HEK293 (cell line): Measurements from ENCODE around the gene KRTAP22-1.

ENCODE experiments used
- CTCF ChIA-PET: fragments of 350-600 bp; formaldehyde crosslinking; extraction: SDS; loops from one replicate; lab custom pipeline; 2021; ENCODE audit warnings: antibody characterized with exemption; lab: Yijun Ruan, JAX
- POLR2A ChIA-PET: fragments of 300-600 bp; formaldehyde crosslinking; extraction: SDS; loops from one replicate; lab custom pipeline; 2020; ENCODE audit warnings: antibody characterized with exemption, inconsistent platforms; lab: Yijun Ruan, JAX
- H3K27ac ChIP-seq: fragments of 200-500 bp; sonication (Bioruptor generic); 2 replicates; pipeline ENCODE4 v1.5.1; 2014; ENCODE audit warnings: low read depth, low read length, control low read depth, inconsistent platforms; ENCODE audit errors: extremely low read depth
- H3K36me3 ChIP-seq, 2 experiments: fragments of 200-500 bp in 1 of 2; sonication (Bioruptor generic) in 1 of 2; 1 replicate in 1 of 2; 2 replicates in 1 of 2; pipeline ENCODE4 v1.5.1; 2014 to 2017; ENCODE audit warnings: inconsistent platforms in 2 of 2, low read length in 2 of 2; ENCODE audit not compliant: control insufficient read depth in 2 of 2, insufficient read depth in 1 of 2
- H3K4me1 ChIP-seq: fragments of 200-500 bp; sonication (Bioruptor generic); 2 replicates; pipeline ENCODE4 v1.5.1; 2014; ENCODE audit warnings: mild to moderate bottlenecking, low read length, inconsistent platforms; ENCODE audit not compliant: control insufficient read depth, insufficient read depth
- H3K4me3 ChIP-seq: 2 replicates; pipeline ENCODE4 v1.5.1; 2011; ENCODE audit warnings: low read depth, mild to moderate bottlenecking, control low read depth, low read length, moderate library complexity
- H3K9me3 ChIP-seq: fragments of 200-500 bp; sonication (Bioruptor generic); 2 replicates; pipeline ENCODE4 v1.5.1; 2014; ENCODE audit warnings: low read depth, low read length, inconsistent platforms; ENCODE audit not compliant: control insufficient read depth, insufficient read depth
- KLF1 ChIP-seq: fragments of 450-650 bp; formaldehyde crosslinking; IDR thresholded peaks from 2 replicates; pipeline ENCODE4 v1.5.1; 2016; ENCODE audit warnings: missing biosample characterization, missing genetic modification characterization
- MZF1 ChIP-seq: fragments of 450-650 bp; formaldehyde crosslinking; IDR thresholded peaks from 2 replicates; pipeline ENCODE4 v1.5.1; 2017; ENCODE audit warnings: missing biosample characterization, missing genetic modification characterization, borderline replicate concordance
- ZBTB7A ChIP-seq: fragments of 450-650 bp; formaldehyde crosslinking; IDR thresholded peaks from 2 replicates; pipeline ENCODE4 v1.5.1; 2016; ENCODE audit warnings: low read depth, missing biosample characterization, missing genetic modification characterization
- ZNF266 ChIP-seq: fragments of 450-650 bp; formaldehyde crosslinking; IDR thresholded peaks from 2 replicates; pipeline ENCODE4 v1.5.1; 2016; ENCODE audit warnings: missing biosample characterization, missing genetic modification characterization, low read depth
- ZNF394 ChIP-seq: fragments of 450-650 bp; formaldehyde crosslinking; IDR thresholded peaks from 2 replicates; pipeline ENCODE4 v1.5.1; 2016; ENCODE audit warnings: missing biosample characterization, missing genetic modification characterization, mild to moderate bottlenecking, moderate library complexity, borderline replicate concordance
- ZNF555 ChIP-seq: fragments of 450-650 bp; formaldehyde crosslinking; conservative IDR thresholded peaks from 2 replicates; pipeline ENCODE4 v1.5.1; 2017; ENCODE audit warnings: missing biosample characterization, mild to moderate bottlenecking, missing genetic modification characterization, inconsistent platforms
- ZNF701 ChIP-seq: fragments of 450-650 bp; formaldehyde crosslinking; IDR thresholded peaks from 2 replicates; pipeline ENCODE4 v1.5.1; 2016; ENCODE audit warnings: missing biosample characterization, missing genetic modification characterization
- TF ChIP-seq, protein P1 (sequence below): fragments of 450-650 bp; formaldehyde crosslinking; conservative IDR thresholded peaks from 2 replicates; pipeline ENCODE4 v1.5.1; 2016; ENCODE audit warnings: low read depth, missing biosample characterization, missing genetic modification characterization
- TF ChIP-seq, protein P2 (sequence below): fragments of 450-650 bp; formaldehyde crosslinking; IDR thresholded peaks from 2 replicates; pipeline ENCODE4 v1.5.1; 2016; ENCODE audit warnings: missing biosample characterization, missing genetic modification characterization
- TF ChIP-seq, protein P3 (sequence below): fragments of 450-650 bp; formaldehyde crosslinking; IDR thresholded peaks from 2 replicates; pipeline ENCODE4 v1.5.1; 2016; ENCODE audit warnings: missing biosample characterization, missing genetic modification characterization
- TF ChIP-seq, protein P4 (sequence below): fragments of 450-650 bp; formaldehyde crosslinking; IDR thresholded peaks from 2 replicates; pipeline ENCODE4 v1.5.1; 2016; ENCODE audit warnings: missing biosample characterization, missing genetic modification characterization, borderline replicate concordance

KRTAP22-1 gene

DNA sequence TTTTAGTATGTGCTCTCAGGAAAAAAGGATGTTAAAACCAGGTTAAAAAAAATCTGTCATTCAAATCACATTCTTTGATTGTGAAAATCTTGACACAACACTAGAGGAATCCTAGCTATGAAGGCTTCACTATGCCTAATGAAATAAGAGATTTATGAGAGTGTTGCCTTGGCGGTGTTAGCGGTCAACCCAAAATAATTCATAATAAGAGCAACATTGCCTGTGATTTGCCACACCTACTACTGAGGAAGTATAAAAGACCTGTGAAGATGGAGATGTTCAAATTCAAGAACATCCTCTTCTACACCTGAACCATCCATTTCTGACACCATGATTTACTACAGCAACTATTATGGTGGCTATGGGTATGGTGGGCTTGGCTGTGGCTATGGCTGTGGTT lies 15.2 kb downstream of the KRTAP22-1 start, which contains the start of gene KRTAP20-1:
TSS of gene KRTAP20-1 (plus strand) at position 301 of the 400 bp plus-strand sequence. CDS start at position 331, 30 bp downstream.
- POLR2A ChIA-PET: no interaction called here
- TF ChIP-seq ZNF701 (no peak), ZNF394 (tag by site-specific recombination) (no peak), MZF1 (tag by site-specific recombination) (no peak), ZNF266 (tag by site-specific recombination) (no peak), ZBTB7A (tag by site-specific recombination) (no peak), ZNF555 (tag by site-specific recombination) (no peak)
- TF ChIP-seq, protein P1, sequence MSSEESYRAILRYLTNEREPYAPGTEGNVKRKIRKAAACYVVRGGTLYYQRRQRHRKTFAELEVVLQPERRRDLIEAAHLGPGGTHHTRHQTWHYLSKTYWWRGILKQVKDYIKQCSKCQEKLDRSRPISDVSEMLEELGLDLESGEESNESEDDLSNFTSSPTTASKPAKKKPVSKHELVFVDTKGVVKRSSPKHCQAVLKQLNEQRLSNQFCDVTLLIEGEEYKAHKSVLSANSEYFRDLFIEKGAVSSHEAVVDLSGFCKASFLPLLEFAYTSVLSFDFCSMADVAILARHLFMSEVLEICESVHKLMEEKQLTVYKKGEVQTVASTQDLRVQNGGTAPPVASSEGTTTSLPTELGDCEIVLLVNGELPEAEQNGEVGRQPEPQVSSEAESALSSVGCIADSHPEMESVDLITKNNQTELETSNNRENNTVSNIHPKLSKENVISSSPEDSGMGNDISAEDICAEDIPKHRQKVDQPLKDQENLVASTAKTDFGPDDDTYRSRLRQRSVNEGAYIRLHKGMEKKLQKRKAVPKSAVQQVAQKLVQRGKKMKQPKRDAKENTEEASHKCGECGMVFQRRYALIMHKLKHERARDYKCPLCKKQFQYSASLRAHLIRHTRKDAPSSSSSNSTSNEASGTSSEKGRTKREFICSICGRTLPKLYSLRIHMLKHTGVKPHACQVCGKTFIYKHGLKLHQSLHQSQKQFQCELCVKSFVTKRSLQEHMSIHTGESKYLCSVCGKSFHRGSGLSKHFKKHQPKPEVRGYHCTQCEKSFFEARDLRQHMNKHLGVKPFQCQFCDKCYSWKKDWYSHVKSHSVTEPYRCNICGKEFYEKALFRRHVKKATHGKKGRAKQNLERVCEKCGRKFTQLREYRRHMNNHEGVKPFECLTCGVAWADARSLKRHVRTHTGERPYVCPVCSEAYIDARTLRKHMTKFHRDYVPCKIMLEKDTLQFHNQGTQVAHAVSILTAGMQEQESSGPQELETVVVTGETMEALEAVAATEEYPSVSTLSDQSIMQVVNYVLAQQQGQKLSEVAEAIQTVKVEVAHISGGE (tag by site-specific recombination): no peak
- TF ChIP-seq, protein P2, sequence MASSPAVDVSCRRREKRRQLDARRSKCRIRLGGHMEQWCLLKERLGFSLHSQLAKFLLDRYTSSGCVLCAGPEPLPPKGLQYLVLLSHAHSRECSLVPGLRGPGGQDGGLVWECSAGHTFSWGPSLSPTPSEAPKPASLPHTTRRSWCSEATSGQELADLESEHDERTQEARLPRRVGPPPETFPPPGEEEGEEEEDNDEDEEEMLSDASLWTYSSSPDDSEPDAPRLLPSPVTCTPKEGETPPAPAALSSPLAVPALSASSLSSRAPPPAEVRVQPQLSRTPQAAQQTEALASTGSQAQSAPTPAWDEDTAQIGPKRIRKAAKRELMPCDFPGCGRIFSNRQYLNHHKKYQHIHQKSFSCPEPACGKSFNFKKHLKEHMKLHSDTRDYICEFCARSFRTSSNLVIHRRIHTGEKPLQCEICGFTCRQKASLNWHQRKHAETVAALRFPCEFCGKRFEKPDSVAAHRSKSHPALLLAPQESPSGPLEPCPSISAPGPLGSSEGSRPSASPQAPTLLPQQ (tag by site-specific recombination): no peak
- TF ChIP-seq, protein P3, sequence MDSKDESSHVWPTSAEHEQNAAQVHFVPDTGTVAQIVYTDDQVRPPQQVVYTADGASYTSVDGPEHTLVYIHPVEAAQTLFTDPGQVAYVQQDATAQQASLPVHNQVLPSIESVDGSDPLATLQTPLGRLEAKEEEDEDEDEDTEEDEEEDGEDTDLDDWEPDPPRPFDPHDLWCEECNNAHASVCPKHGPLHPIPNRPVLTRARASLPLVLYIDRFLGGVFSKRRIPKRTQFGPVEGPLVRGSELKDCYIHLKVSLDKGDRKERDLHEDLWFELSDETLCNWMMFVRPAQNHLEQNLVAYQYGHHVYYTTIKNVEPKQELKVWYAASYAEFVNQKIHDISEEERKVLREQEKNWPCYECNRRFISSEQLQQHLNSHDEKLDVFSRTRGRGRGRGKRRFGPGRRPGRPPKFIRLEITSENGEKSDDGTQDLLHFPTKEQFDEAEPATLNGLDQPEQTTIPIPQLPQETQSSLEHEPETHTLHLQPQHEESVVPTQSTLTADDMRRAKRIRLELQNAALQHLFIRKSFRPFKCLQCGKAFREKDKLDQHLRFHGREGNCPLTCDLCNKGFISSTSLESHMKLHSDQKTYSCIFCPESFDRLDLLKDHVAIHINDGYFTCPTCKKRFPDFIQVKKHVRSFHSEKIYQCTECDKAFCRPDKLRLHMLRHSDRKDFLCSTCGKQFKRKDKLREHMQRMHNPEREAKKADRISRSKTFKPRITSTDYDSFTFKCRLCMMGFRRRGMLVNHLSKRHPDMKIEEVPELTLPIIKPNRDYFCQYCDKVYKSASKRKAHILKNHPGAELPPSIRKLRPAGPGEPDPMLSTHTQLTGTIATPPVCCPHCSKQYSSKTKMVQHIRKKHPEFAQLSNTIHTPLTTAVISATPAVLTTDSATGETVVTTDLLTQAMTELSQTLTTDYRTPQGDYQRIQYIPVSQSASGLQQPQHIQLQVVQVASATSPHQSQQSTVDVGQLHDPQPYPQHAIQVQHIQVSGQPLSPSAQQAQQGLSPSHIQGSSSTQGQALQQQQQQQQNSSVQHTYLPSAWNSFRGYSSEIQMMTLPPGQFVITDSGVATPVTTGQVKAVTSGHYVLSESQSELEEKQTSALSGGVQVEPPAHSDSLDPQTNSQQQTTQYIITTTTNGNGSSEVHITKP (tag by site-specific recombination): no peak

DNA sequence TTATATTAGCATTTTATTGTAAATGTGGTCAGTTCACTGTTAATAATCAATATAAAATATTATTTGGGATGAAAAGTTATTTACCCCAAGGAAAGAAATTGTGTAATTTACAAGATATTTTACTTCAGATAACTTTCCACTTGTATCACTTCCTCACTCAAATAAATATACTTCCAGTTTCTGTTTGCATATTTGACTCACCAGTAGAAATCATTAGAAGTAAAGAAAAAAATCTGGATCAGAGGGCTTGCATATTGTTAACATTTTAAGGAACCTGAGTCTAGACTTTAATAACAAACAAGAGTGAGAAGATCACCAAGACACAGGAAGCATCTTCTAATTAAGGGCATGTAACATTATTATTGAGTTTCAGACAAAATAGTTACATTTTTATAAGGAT lies 19.2 kb downstream of the KRTAP22-1 start:
- H3K4me3 ChIP-seq: no peak overlapping the region
- POLR2A ChIA-PET: no interaction called here
- no peaks in the 10 kb centered on the region for H3K9me3 ChIP-seq
- TF ChIP-seq, protein P4, sequence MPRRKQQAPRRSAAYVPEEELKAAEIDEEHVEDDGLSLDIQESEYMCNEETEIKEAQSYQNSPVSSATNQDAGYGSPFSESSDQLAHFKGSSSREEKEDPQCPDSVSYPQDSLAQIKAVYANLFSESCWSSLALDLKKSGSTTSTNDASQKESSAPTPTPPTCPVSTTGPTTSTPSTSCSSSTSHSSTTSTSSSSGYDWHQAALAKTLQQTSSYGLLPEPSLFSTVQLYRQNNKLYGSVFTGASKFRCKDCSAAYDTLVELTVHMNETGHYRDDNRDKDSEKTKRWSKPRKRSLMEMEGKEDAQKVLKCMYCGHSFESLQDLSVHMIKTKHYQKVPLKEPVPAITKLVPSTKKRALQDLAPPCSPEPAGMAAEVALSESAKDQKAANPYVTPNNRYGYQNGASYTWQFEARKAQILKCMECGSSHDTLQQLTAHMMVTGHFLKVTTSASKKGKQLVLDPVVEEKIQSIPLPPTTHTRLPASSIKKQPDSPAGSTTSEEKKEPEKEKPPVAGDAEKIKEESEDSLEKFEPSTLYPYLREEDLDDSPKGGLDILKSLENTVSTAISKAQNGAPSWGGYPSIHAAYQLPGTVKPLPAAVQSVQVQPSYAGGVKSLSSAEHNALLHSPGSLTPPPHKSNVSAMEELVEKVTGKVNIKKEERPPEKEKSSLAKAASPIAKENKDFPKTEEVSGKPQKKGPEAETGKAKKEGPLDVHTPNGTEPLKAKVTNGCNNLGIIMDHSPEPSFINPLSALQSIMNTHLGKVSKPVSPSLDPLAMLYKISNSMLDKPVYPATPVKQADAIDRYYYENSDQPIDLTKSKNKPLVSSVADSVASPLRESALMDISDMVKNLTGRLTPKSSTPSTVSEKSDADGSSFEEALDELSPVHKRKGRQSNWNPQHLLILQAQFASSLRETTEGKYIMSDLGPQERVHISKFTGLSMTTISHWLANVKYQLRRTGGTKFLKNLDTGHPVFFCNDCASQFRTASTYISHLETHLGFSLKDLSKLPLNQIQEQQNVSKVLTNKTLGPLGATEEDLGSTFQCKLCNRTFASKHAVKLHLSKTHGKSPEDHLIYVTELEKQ (tag by site-specific recombination): no peak
- TF ChIP-seq KLF1: no peak
- CTCF ChIA-PET: no interaction called here
- H3K27ac ChIP-seq: no peak overlapping the region
- no peaks in the 10 kb centered on the region for H3K36me3 ChIP-seq
- H3K4me1 ChIP-seq: no peaks in the 10 kb centered on the region

More for the DNA sequence above, 15.2 kb downstream of the KRTAP22-1 start, which contains the start of gene KRTAP20-1:
- H3K4me3 ChIP-seq: no peak within 1 kb of the TSS
- no peak within 1 kb of the TSS for H3K27ac ChIP-seq
- H3K9me3 ChIP-seq: no peaks in the 10 kb centered on the region
- no peaks in the 10 kb centered on the region for H3K36me3 ChIP-seq
- H3K4me1 ChIP-seq: no peaks in the 10 kb centered on the region
- CTCF ChIA-PET: no interaction called here
